CD4-positive, alpha-beta T cell (primary cell): Measurements from ENCODE around the gene CACNA1B. TPM values are rescaled to one million over a fixed set of nuclear protein-coding genes. Genes with fewer than 3 reads are reported as not detected.

Experiments
- ATAC-seq: fragments of 200-7000 bp; cut with Tn5 transposase; one replicate; pipeline ENCODE4 v1.10.0; 2022; ENCODE audit warnings: mild to moderate bottlenecking; ENCODE audit not compliant: poor library complexity
- CTCF ChIA-PET: fragments of 350-600 bp; sonication (Branson Sonifier 250); formaldehyde crosslinking; loops from one replicate; lab custom pipeline; 2021; ENCODE audit warnings: antibody characterized with exemption, inconsistent platforms; lab: Charles Lee
- POLR2A ChIA-PET: fragments of 350-600 bp; sonication (Branson Sonifier 250); formaldehyde crosslinking; loops from one replicate; lab custom pipeline; 2021; ENCODE audit warnings: antibody characterized with exemption, inconsistent platforms; lab: Charles Lee
- DNase-seq, 14 experiments: peaks; one replicate each; pipeline ENCODE4 v3.0.0-alpha.2; 2013 to 2020; ENCODE audit warnings: mixed read lengths in 2 of 14
- H3K27ac ChIP-seq, 2 donors: one replicate each; pipeline versions ENCODE4 v1.5.1 to v1.7.0; 2013; ENCODE audit warnings: low read length in 2 of 2, low read depth in 1 of 2, mild to moderate bottlenecking in 1 of 2
- H3K27me3 ChIP-seq, 2 experiments: 1 replicate in 1 of 2; 2 replicates in 1 of 2; pipeline versions ENCODE4 v1.6.1 to v1.7.0; 2013; ENCODE audit warnings: low read length in 2 of 2, control low read depth in 1 of 2, mild to moderate bottlenecking in 1 of 2, moderate library complexity in 1 of 2; ENCODE audit not compliant: insufficient read depth in 2 of 2, control insufficient read depth in 1 of 2
- H3K36me3 ChIP-seq: one replicate; pipeline ENCODE4 v1.6.1; 2013; ENCODE audit warnings: low read length, control low read depth; ENCODE audit not compliant: insufficient read depth
- H3K4me1 ChIP-seq: one replicate; pipeline ENCODE4 v1.6.1; 2013; ENCODE audit warnings: low read length, control low read depth; ENCODE audit not compliant: insufficient read depth
- H3K4me3 ChIP-seq: one replicate; pipeline ENCODE4 v1.5.1; 2013; ENCODE audit warnings: mild to moderate bottlenecking, low read length, moderate library complexity
- H3K9me3 ChIP-seq, 2 experiments: 1 replicate in 1 of 2; 2 replicates in 1 of 2; pipeline versions ENCODE4 v1.6.1 to v1.7.0; 2013; ENCODE audit warnings: low read length in 2 of 2, mild to moderate bottlenecking in 2 of 2, control low read depth in 1 of 2, moderate library complexity in 1 of 2; ENCODE audit not compliant: control insufficient read depth in 1 of 2, insufficient read depth in 1 of 2
- H3K27ac Mint-ChIP-seq: one replicate; pipeline ENCODE4 v1.8.0; 2020; ENCODE audit warnings: mixed read lengths
- H3K27me3 Mint-ChIP-seq: one replicate; pipeline ENCODE4 v1.8.0; 2021; ENCODE audit warnings: mixed read lengths
- H3K36me3 Mint-ChIP-seq: one replicate; pipeline ENCODE4 v1.8.0; 2021; ENCODE audit warnings: low read depth, mixed read lengths
- H3K4me1 Mint-ChIP-seq: one replicate; pipeline ENCODE4 v1.8.0; 2021; ENCODE audit warnings: low read depth, mixed read lengths
- H3K4me3 Mint-ChIP-seq: one replicate; pipeline ENCODE4 v1.8.0; 2020; ENCODE audit warnings: mild to moderate bottlenecking, mixed read lengths
- H3K9me3 Mint-ChIP-seq: one replicate; pipeline ENCODE4 v1.8.0; 2020; ENCODE audit warnings: mixed read lengths
- CTCF ChIP-seq: fragments of 200-600 bp; IDR thresholded peaks from one replicate; pipeline ENCODE4 v1.8.0; 2022; ENCODE audit warnings: antibody characterized with exemption, mild to moderate bottlenecking
- intact Hi-C, 2 experiments: fragments of 100-400 bp; cut with DNase I in 1 of 2; cut with micrococcal nuclease in 1 of 2; formaldehyde crosslinking; loops; one replicate each; pipeline versions ENCODE4 v1.15.1 to v1.9.0; 2023 to 2025; cut with DNase I, micrococcal nuclease
- total RNA-seq, 174 experiments: library from RNA in 2 of 174; stranded (reverse) in 2 of 174; gene quantifications; one replicate each; pipeline ENCODE4 v1.2.3 and lab custom pipeline; 2021 to 2026

CACNA1B gene
- total RNA-seq, 2 experiments from 2014 or later: not detected

GRCh38 chr9:137959641-137960411 lies 82.2 kb downstream of the CACNA1B start:
- H3K36me3 Mint-ChIP-seq: no peaks in the 10 kb centered on the region
- H3K4me3 Mint-ChIP-seq: no peak overlapping the region
- Histone ChIP-seq H3K9me3 (peaks cover 0 to 11% of the 10 kb centered on the region in 2 experiments), H3K36me3 (no peaks in the 10 kb centered on the region), H3K27me3 (no peaks in the 10 kb centered on the region), H3K4me3 (no peak overlapping the region), H3K27ac (no peak overlapping the region), H3K4me1 (no peaks in the 10 kb centered on the region)
- intact Hi-C loops: no loop called here
- H3K27me3 Mint-ChIP-seq: no peaks in the 10 kb centered on the region
- CTCF ChIA-PET: no interaction called here
- H3K4me1 Mint-ChIP-seq: no peaks in the 10 kb centered on the region
- DNase-seq (peak in 1 of 14 experiments; percentile 18), ATAC-seq (no peak)
- no peak for TF ChIP-seq CTCF
- H3K9me3 Mint-ChIP-seq: no peaks in the 10 kb centered on the region
- POLR2A ChIA-PET: no interaction called here
- H3K27ac Mint-ChIP-seq: no peak overlapping the region

- POLR2A ChIA-PET: no interaction called here
- Mint-ChIP-seq H3K9me3 (no peaks in the 10 kb centered on the region), H3K4me1 (no peaks in the 10 kb centered on the region), H3K4me3 (no peak overlapping the region), H3K27me3 (no peaks in the 10 kb centered on the region), H3K27ac (no peak overlapping the region), H3K36me3 (no peaks in the 10 kb centered on the region)
- CTCF ChIA-PET: no interaction called here
- ATAC-seq (no peak), DNase-seq (no peak)
- Histone ChIP-seq H3K9me3 (peaks cover 0 to 11% of the 10 kb centered on the region in 2 experiments), H3K27me3 (no peaks in the 10 kb centered on the region), H3K36me3 (no peaks in the 10 kb centered on the region), H3K27ac (no peak overlapping the region), H3K4me3 (no peak overlapping the region), H3K4me1 (no peaks in the 10 kb centered on the region)
- no peak for TF ChIP-seq CTCF
- intact Hi-C loops: no loop called here
Measured at GRCh38 chr9:137960496-137960895, 82.9 kb downstream of the CACNA1B start.

- Histone ChIP-seq H3K27ac (no peak overlapping the region), H3K4me3 (no peak overlapping the region), H3K4me1 (no peaks in the 10 kb centered on the region), H3K36me3 (no peaks in the 10 kb centered on the region), H3K27me3 (no peaks in the 10 kb centered on the region), H3K9me3 (peaks cover 0 to 8% of the 10 kb centered on the region in 2 experiments)
- H3K36me3 Mint-ChIP-seq: no peaks in the 10 kb centered on the region
- ATAC-seq (no peak), DNase-seq (no peak)
- peaks cover 6% of the 10 kb centered on the region for H3K27me3 Mint-ChIP-seq
- no peak for TF ChIP-seq CTCF
- POLR2A ChIA-PET: no interaction called here
- intact Hi-C loops: no loop called here
- H3K9me3 Mint-ChIP-seq: no peaks in the 10 kb centered on the region
- no peaks in the 10 kb centered on the region for H3K4me1 Mint-ChIP-seq
- no peak overlapping the region for H3K4me3 Mint-ChIP-seq
- no peak overlapping the region for H3K27ac Mint-ChIP-seq
- CTCF ChIA-PET: no interaction called here
Measured at GRCh38 chr9:137963525-137963924, 85.9 kb downstream of the CACNA1B start.
